ENCODE measurements around the gene HIPK2. TPM values are rescaled to one million over a fixed set of nuclear protein-coding genes. Genes with fewer than 3 reads are reported as not detected.
A peak's percentile ranks its signal among the peaks of the same experiment; 100 is the strongest.

Gene HIPK2
- total and polyA plus RNA-seq, 2 of the 4 experiments (the other 2 are of a cell fraction), result 22.0 to 27.1 TPM

DNA sequence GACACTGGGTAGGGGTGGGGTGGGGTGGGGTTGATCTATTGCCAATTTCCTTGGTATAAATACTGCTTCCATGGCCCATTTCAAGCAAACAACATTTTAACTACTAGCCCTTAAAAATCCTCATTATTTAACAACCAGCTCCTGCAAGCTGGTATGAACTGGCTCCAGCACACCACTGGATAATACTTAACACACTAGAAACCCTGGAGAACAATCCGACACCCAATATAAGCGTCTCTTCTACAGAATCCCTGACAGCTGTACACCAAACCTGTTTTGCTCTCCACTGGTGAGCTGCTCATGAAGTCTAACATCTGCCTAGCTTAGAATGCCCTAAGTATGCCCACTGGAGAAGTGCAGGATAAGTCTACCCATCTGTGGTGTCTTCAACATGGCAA lies 116.8 kb downstream of the HIPK2 start:
- H3K4me2 ChIP-seq (ENCODE audit: low read depth, low read length), result no peak overlapping the region
- CTCF ChIA-PET, result interaction anchor here (1.1 kb wide), 1 partner anchor 42 kb away, joined by 3 read pairs; no protein-coding TSS in a partner anchor
- intact Hi-C loops (cut with micrococcal nuclease), result no loop called here

More for the DNA sequence above, 116.8 kb downstream of the HIPK2 start:
- no peak overlapping the region for H3K4me3 ChIP-seq (ENCODE audit: insufficient read depth, low read depth, low read length)
- POLR2A ChIA-PET (ENCODE audit: unreplicated experiment), result no interaction called here
- peaks cover 20% of the 10 kb centered on the region; the same call in 1 of the 2 replicates for H3K36me3 ChIP-seq (ENCODE audit: control insufficient read depth, insufficient read depth, low read length)
- no peak overlapping the region for H3K56ac ChIP-seq (ENCODE audit: extremely low read depth, insufficient read depth, low read length)
- no peak for DNase-seq
- H3K9ac ChIP-seq (ENCODE audit: low read depth, low read length), result no peak overlapping the region
- H2AK5ac ChIP-seq (ENCODE audit: low read depth, low read length), result no peak overlapping the region
- H2AFZ ChIP-seq (replicated peaks; ENCODE audit: low read length, poor library complexity), result no peak overlapping the region
- H2BK15ac ChIP-seq (ENCODE audit: low read depth, low read length), result no peak overlapping the region
- H3K27me3 ChIP-seq (ENCODE audit: control insufficient read depth, insufficient read depth, low read length), result no peaks in the 10 kb centered on the region
- in situ Hi-C loops (cut with MboI; ENCODE audit: low sequenced_read_pairs), result no loop called here
- TF ChIP-seq CHD1 (IDR thresholded peaks at IDR 0.05; ENCODE audit: low read depth, low read length), result no peak
- TF ChIP-seq BHLHE40 (IDR thresholded peaks at IDR 0.05; ENCODE audit: low read depth, low read length), result no peak
- no peak for TF ChIP-seq SMC3 (IDR thresholded peaks at IDR 0.05; ENCODE audit: low read depth, low read length)
- no peak overlapping the region for H4K91ac ChIP-seq (ENCODE audit: insufficient read depth, low read depth, low read length)
- peaks cover 98% of the 10 kb centered on the region; the same call in 1 of the 2 replicates for H4K20me1 ChIP-seq (ENCODE audit: insufficient read depth, low read length)
- H2BK120ac ChIP-seq (ENCODE audit: low read depth, low read length), result no peak overlapping the region
- H2BK5ac ChIP-seq (ENCODE audit: low read depth, low read length, poor library complexity, severe bottlenecking), result no peak overlapping the region
- no CpG with 5 or more reads among the region's 2 CpGs for WGBS, 2 experiments (ENCODE audit: extremely low coverage in 2 of 2, insufficient read length in 1 of 2)
- no peak overlapping the region for H3K4ac ChIP-seq (ENCODE audit: low read depth, low read length)
- H3K9me3 ChIP-seq (ENCODE audit: control insufficient read depth, insufficient read depth, low read length), result no peaks in the 10 kb centered on the region
- BruUV-seq (replicated peaks), result no TSS peak
- no peak overlapping the region for H2AK9ac ChIP-seq (replicated peaks; ENCODE audit: low read depth, low read length, poor library complexity)
- no peak for ATAC-seq (ENCODE audit: low read depth)
- H3K23ac ChIP-seq (ENCODE audit: low read depth, low read length), result 0 out of 2 replicates have a peak overlapping the region, but pooled peaks have one; percentile 31
- no peak overlapping the region for H4K5ac ChIP-seq (ENCODE audit: low read depth, low read length)
- H3K14ac ChIP-seq (replicated peaks; ENCODE audit: low read depth, low read length), result no peak overlapping the region
- no peak overlapping the region for H4K8ac ChIP-seq (ENCODE audit: low read depth in 2 of 2, low read length in 2 of 2)
- H3K18ac ChIP-seq (ENCODE audit: low read depth, low read length), result no peak overlapping the region
- H3K4me1 ChIP-seq (ENCODE audit: control insufficient read depth, insufficient read depth, low read length), result peaks cover 12% of the 10 kb centered on the region
- peaks cover 65 to 99% of the 10 kb centered on the region in 2 experiments for H3K79me1 ChIP-seq (ENCODE audit: low read depth in 1 of 2, low read length in 2 of 2)
- no peak overlapping the region for H2BK20ac ChIP-seq (ENCODE audit: low read depth, low read length)
- dilution Hi-C loops (cut with HindIII; ENCODE audit: low sequenced_read_pairs, unreplicated experiment), result no loop called here
- no peak overlapping the region for H3K27ac ChIP-seq (ENCODE audit: insufficient read depth, low read length)
- H3K9me1 ChIP-seq (ENCODE audit: insufficient read depth, low read length), result peaks cover 41% of the 10 kb centered on the region

All from IMR-90 (cell line).